ENCODE measurements around the gene SVOPL. TPM values are rescaled to one million over a fixed set of nuclear protein-coding genes. Genes with fewer than 3 reads are reported as not detected.
A peak's percentile ranks its signal among the peaks of the same experiment; 100 is the strongest.

The SVOPL gene
- total and polyA plus RNA-seq, 2 donors (not counting 1 experiment from before 2014, with no cell fraction given), result not detected

- H3K4me2 ChIP-seq (replicated peaks; ENCODE audit: low read depth, low read length, poor library complexity, severe bottlenecking), result no peak overlapping the region
- H3K27me3 ChIP-seq (replicated peaks in 1 of 4; ENCODE audit: control extremely low read depth in 1 of 4, control insufficient read depth in 3 of 4, insufficient read depth in 4 of 4, low read length in 3 of 4), result no peaks in the 10 kb centered on the region
- no peak overlapping the region for H3K4me3 Mint-ChIP-seq
- CTCF ChIA-PET, result no interaction called here
- TF ChIP-seq, protein P1, sequence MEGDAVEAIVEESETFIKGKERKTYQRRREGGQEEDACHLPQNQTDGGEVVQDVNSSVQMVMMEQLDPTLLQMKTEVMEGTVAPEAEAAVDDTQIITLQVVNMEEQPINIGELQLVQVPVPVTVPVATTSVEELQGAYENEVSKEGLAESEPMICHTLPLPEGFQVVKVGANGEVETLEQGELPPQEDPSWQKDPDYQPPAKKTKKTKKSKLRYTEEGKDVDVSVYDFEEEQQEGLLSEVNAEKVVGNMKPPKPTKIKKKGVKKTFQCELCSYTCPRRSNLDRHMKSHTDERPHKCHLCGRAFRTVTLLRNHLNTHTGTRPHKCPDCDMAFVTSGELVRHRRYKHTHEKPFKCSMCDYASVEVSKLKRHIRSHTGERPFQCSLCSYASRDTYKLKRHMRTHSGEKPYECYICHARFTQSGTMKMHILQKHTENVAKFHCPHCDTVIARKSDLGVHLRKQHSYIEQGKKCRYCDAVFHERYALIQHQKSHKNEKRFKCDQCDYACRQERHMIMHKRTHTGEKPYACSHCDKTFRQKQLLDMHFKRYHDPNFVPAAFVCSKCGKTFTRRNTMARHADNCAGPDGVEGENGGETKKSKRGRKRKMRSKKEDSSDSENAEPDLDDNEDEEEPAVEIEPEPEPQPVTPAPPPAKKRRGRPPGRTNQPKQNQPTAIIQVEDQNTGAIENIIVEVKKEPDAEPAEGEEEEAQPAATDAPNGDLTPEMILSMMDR (IDR thresholded peaks at IDR 0.05), result no peak
- no peak for TF ChIP-seq EZH2 (IDR thresholded peaks at IDR 0.05; ENCODE audit: borderline replicate concordance, insufficient read depth, low read depth, low read length, poor library complexity, severe bottlenecking)
- no peak for ATAC-seq (ENCODE audit: low read depth)
- POLR2A ChIA-PET, result no interaction called here
- DNase-seq, result no peak
- no peak overlapping the region for H3K27ac ChIP-seq (ENCODE audit: low read length in 2 of 2)
- intact Hi-C loops (cut with micrococcal nuclease), result no loop called here
- H3K27me3 Mint-ChIP-seq, result peaks cover 4% of the 10 kb centered on the region
- no peaks in the 10 kb centered on the region for H4K20me1 ChIP-seq (ENCODE audit: control insufficient read depth, insufficient read depth, low read length, poor library complexity, severe bottlenecking)
- no peak overlapping the region for H3K9ac ChIP-seq (ENCODE audit: low read length)
- H2AFZ ChIP-seq (ENCODE audit: insufficient read depth, low read depth, low read length, poor library complexity, severe bottlenecking), result no peak overlapping the region
- peaks cover 2% of the 10 kb centered on the region for H3K4me1 Mint-ChIP-seq
- no peak overlapping the region for H3K27ac Mint-ChIP-seq
- H3K4me3 ChIP-seq (ENCODE audit: control extremely low read depth in 1 of 5, extremely low read depth in 1 of 5, insufficient read depth in 1 of 5, low read depth in 2 of 5, low read length in 4 of 5), result no peak overlapping the region
- no peaks in the 10 kb centered on the region for H3K9me3 ChIP-seq (ENCODE audit: control extremely low read depth in 1 of 3, control insufficient read depth in 2 of 3, insufficient read depth in 1 of 3, low read length in 2 of 3)
- no peaks in the 10 kb centered on the region for H3K36me3 ChIP-seq (replicated peaks in 1 of 2; ENCODE audit: control extremely low read depth in 1 of 2, control insufficient read depth in 1 of 2, extremely low read depth in 1 of 2, insufficient read depth in 2 of 2, low read length in 1 of 2)
- H3K79me2 ChIP-seq (ENCODE audit: control insufficient read depth, insufficient read depth, low read length), result no peaks in the 10 kb centered on the region
- peaks cover 3% of the 10 kb centered on the region for H3K9me3 Mint-ChIP-seq (ENCODE audit: insufficient read depth)
- WGBS (ENCODE audit: insufficient coverage), result no CpG with 5 or more reads among the region's 2 CpGs
- H3K4me1 ChIP-seq (ENCODE audit: control insufficient read depth in 2 of 2, insufficient read depth in 2 of 2, low read length in 2 of 2), result peaks cover 3% of the 10 kb centered on the region in 2 donors
Observed at GRCh38 chr7:138626846-138627245, 74.3 kb downstream of the SVOPL start.

- Histone ChIP-seq H2AFZ (ENCODE audit: insufficient read depth, low read depth, low read length, poor library complexity, severe bottlenecking) (peak overlapping the region; percentile 25), H3K9me3 (ENCODE audit: control extremely low read depth in 1 of 3, control insufficient read depth in 2 of 3, insufficient read depth in 1 of 3, low read length in 2 of 3) (no peaks in the 10 kb centered on the region), H3K36me3 (replicated peaks in 1 of 2; ENCODE audit: control extremely low read depth in 1 of 2, control insufficient read depth in 1 of 2, extremely low read depth in 1 of 2, insufficient read depth in 2 of 2, low read length in 1 of 2) (no peaks in the 10 kb centered on the region), H3K79me2 (ENCODE audit: control insufficient read depth, insufficient read depth, low read length) (no peaks in the 10 kb centered on the region), H3K4me2 (replicated peaks; ENCODE audit: low read depth, low read length, poor library complexity, severe bottlenecking) (peak overlapping the region; percentile 10), H3K4me1 (ENCODE audit: control insufficient read depth in 2 of 2, insufficient read depth in 2 of 2, low read length in 2 of 2) (peaks cover 3% of the 10 kb centered on the region in 2 donors), H3K27ac (ENCODE audit: low read length in 2 of 2) (no peak overlapping the region), H3K27me3 (replicated peaks in 1 of 4; ENCODE audit: control extremely low read depth in 1 of 4, control insufficient read depth in 3 of 4, insufficient read depth in 4 of 4, low read length in 3 of 4) (no peaks in the 10 kb centered on the region), H4K20me1 (ENCODE audit: control insufficient read depth, insufficient read depth, low read length, poor library complexity, severe bottlenecking) (no peaks in the 10 kb centered on the region), H3K9ac (ENCODE audit: low read length) (no peak overlapping the region), H3K4me3 (ENCODE audit: control extremely low read depth in 1 of 5, extremely low read depth in 1 of 5, insufficient read depth in 1 of 5, low read depth in 2 of 5, low read length in 4 of 5) (no peak overlapping the region)
- ATAC-seq (ENCODE audit: low read depth) (no peak), DNase-seq (no peak)
- Mint-ChIP-seq H3K27ac (no peak overlapping the region), H3K9me3 (ENCODE audit: insufficient read depth) (peaks cover 3% of the 10 kb centered on the region), H3K4me3 (no peak overlapping the region), H3K4me1 (peaks cover 2% of the 10 kb centered on the region), H3K27me3 (peaks cover 4% of the 10 kb centered on the region)
- 9% methylated on average over 4 of the region's 5 CpGs for WGBS (ENCODE audit: insufficient coverage)
- CTCF ChIA-PET, result no interaction called here
- intact Hi-C loops (cut with micrococcal nuclease), result no loop called here
- POLR2A ChIA-PET, result no interaction called here
- TF ChIP-seq EZH2 (IDR thresholded peaks at IDR 0.05; ENCODE audit: borderline replicate concordance, insufficient read depth, low read depth, low read length, poor library complexity, severe bottlenecking), result no peak
- TF ChIP-seq, protein P1 (IDR thresholded peaks at IDR 0.05), result no peak
Observed at GRCh38 chr7:138625849-138626230, 75.3 kb downstream of the SVOPL start.
